NCI-H2196 (cell line): ENCODE measurements around the gene IKZF3.
"Not testable (repeated sequence)": the region's sequence is repeated elsewhere in the genome, so short reads cannot be mapped to it uniquely, and the experiment has no call there.

ENCODE experiments used
- DNase-seq: peaks from one replicate; lab custom pipeline; 2025; ENCODE audit not compliant: unreplicated experiment; lab: John Stamatoyannopoulos, UW

Gene IKZF3

GRCh38 chr17:39722104-39722503 is 142.0 kb downstream of the IKZF3 start:
- no peak for DNase-seq

GRCh38 chr17:39719563-39720355 is 144.4 kb downstream of the IKZF3 start:
- DNase-seq = no peak

- DNase-seq = no peak
Measured at GRCh38 chr17:39717660-39718059, 146.5 kb downstream of the IKZF3 start.

GRCh38 chr17:39716879-39717536 is 147.1 kb downstream of the IKZF3 start:
- DNase-seq = peak; percentile 23

- no peak for DNase-seq
Measured at GRCh38 chr17:39716073-39716818, 147.9 kb downstream of the IKZF3 start.

GRCh38 chr17:39715375-39716072 is 148.6 kb downstream of the IKZF3 start:
- no peak for DNase-seq

- DNase-seq = no peak
Measured at GRCh38 chr17:39714234-39714633, 149.9 kb downstream of the IKZF3 start.

- DNase-seq = no peak
Measured at GRCh38 chr17:39711851-39712250, 152.3 kb downstream of the IKZF3 start.

- not testable (repeated sequence) for DNase-seq
Measured at GRCh38 chr17:39711071-39711470, 153.0 kb downstream of the IKZF3 start.

GRCh38 chr17:39709998-39710964 is 153.8 kb downstream of the IKZF3 start:
- DNase-seq = no peak

- DNase-seq = no peak
Measured at GRCh38 chr17:39709319-39709997, 154.7 kb downstream of the IKZF3 start.
